SJCRH30 (cell line): ENCODE data around the gene RAN. TPM values are rescaled to one million over a fixed set of nuclear protein-coding genes. Genes with fewer than 3 reads are reported as not detected.

ENCODE experiments used
- DNase-seq, 2 experiments: peaks; one replicate each; pipeline ENCODE4 v3.0.0-alpha.2; 2015 to 2020
- H3K27ac ChIP-seq: fragments of 250-450 bp; sonication (Bioruptor Pico); 2 replicates; pipeline ENCODE4 v1.5.1; 2020; ENCODE audit warnings: mild to moderate bottlenecking, moderate library complexity
- H3K27me3 ChIP-seq: fragments of 250-450 bp; sonication (Bioruptor Pico); 2 replicates; pipeline ENCODE4 v1.5.1; 2020; ENCODE audit warnings: mild to moderate bottlenecking, moderate library complexity
- H3K36me3 ChIP-seq: fragments of 250-450 bp; sonication (Bioruptor Pico); 2 replicates; pipeline ENCODE4 v1.5.1; 2020; ENCODE audit warnings: mild to moderate bottlenecking, moderate library complexity
- H3K4me1 ChIP-seq: fragments of 250-450 bp; sonication (Bioruptor Pico); 2 replicates; pipeline ENCODE4 v1.5.1; 2020; ENCODE audit warnings: mild to moderate bottlenecking, moderate library complexity
- H3K4me3 ChIP-seq: fragments of 250-450 bp; sonication (Bioruptor Pico); 2 replicates; pipeline ENCODE4 v1.5.1; 2020; ENCODE audit warnings: mild to moderate bottlenecking, moderate library complexity
- H3K9me3 ChIP-seq: fragments of 250-450 bp; sonication (Bioruptor Pico); replicated peaks from 2 replicates; pipeline ENCODE4 v1.5.1; 2020; ENCODE audit warnings: mild to moderate bottlenecking, moderate library complexity
- total RNA-seq: library from RNA; depleted of rRNA; stranded (reverse); fragments of >200 nt; shearing (Covaris generic); gene quantifications from 2 replicates; pipeline ENCODE4 v1.2.3, GENCODE V29; 2014; rRNA removed

RAN gene
- total RNA-seq = 1,284 and 1,289 TPM in 2 replicates

DNA sequence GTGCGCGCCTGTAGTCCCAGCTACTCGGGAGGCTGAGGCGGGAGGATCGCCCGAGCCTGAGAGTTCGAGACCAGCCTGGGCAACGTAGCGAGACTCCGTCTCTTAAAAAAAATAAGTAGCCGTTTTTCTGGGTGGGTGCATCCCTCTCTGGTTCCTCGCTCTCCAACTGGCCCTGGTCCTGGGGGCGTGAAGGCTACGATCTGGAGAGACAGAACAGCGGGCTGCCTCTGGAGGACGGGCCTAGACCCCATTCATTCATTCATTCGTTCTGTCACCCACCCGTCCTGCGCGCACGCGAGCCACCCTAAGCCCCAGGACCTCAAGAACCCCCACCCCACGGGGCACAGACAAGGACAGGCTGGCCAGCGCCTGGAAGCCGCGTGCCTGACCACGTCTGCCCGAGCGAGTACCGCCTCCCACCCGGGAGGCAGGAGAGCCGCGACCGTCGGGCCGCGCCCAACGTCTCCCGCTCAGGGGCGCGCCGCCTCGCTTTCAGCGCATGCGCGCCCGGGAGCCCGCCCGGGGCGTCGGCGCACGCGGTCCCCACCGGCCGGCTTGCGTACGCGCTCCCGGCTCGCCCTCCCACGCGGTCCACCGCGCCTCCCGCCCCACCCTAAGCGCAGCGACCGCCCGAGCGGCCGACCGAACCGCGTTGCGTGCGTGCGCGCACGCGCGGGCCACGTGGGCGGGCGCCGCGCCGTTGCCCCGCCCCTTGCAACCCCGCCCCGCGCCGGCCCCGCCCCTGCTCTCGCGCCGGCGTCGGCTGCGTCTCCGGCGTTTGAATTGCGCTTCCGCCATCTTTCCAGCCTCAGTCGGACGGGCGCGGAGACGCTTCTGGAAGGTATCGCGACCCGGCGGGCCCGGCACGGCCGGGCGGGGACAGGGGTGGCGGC lies at the start of gene RAN:
RAN (plus strand) TSS at position 781 of the 893 bp plus-strand sequence. CDS start 528 bp downstream, outside the sequence.
- peak; percentile 88 to 89 for DNase-seq
- H3K27ac ChIP-seq = peak within 1 kb of the TSS; percentile 78
- peak within 1 kb of the TSS; percentile 97 for H3K4me3 ChIP-seq
- H3K36me3 ChIP-seq = peaks cover 41% of the 10 kb centered on the region
- no peaks in the 10 kb centered on the region for H3K9me3 ChIP-seq
- 0 out of 2 replicates have a peak, but pooled peaks cover 3% of the 10 kb centered on the region for H3K4me1 ChIP-seq
- H3K27me3 ChIP-seq = no peaks in the 10 kb centered on the region

DNA sequence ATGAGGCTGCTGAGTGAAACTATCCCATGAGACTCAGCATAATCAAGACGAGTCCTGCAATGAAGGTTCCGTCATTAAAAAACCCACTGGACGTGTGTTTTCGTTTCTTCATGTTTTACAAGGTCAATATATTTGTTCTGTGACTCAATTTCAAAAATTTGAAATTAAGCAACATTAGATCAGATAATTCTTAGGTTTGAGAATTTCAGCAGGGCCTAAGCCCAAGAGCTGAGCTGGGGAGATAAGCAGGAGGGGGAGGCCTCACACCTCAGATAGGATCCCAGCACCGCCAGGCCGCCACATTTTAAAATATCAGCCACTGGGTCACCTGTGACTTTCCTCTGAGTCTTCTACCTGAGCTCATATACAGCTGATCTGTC lies 46.1 kb upstream of the RAN start:
- no peak for DNase-seq
- no peak overlapping the region for H3K4me3 ChIP-seq
- H3K9me3 ChIP-seq = no peaks in the 10 kb centered on the region
- H3K36me3 ChIP-seq = 0 out of 2 replicates have a peak, but pooled peaks cover 4% of the 10 kb centered on the region
- no peaks in the 10 kb centered on the region for H3K27me3 ChIP-seq
- no peaks in the 10 kb centered on the region for H3K4me1 ChIP-seq
- no peak overlapping the region for H3K27ac ChIP-seq

DNA sequence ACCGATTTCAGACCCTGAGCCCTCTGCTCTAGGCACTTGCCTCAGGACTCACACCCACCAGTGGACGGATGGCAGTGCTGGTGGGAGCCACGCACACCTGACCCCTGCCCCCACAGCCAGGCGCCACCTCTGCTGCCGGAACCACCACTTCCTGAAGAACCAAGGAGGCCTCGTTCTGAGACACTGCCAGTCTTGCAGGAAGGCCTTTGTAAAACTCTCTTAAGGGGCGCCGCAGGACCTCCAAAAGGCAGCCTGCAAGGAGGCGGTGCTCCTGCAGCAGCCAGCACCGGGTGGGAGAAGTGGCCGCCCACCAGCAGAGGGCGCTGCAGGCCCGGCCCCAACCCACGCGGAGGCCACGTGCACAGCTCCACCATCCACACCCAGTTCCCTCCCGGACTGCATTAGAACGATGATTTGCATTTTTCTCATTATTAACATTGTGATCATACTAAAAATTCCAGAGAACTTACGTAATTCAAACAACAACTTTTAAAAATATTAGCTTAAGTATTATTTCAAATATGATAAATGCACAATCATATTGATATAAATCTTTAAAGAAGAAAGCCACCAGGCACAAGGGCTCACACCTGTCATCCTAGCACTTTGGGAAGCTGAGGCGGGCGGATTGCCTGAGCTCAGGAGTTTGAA lies 45.6 kb upstream of the RAN start:
- Histone ChIP-seq H3K36me3 (0 out of 2 replicates have a peak, but pooled peaks cover 4% of the 10 kb centered on the region), H3K9me3 (no peaks in the 10 kb centered on the region), H3K4me3 (no peak overlapping the region), H3K27me3 (no peaks in the 10 kb centered on the region), H3K4me1 (no peaks in the 10 kb centered on the region), H3K27ac (no peak overlapping the region)
- peak; percentile 12 to 35 for DNase-seq

DNA sequence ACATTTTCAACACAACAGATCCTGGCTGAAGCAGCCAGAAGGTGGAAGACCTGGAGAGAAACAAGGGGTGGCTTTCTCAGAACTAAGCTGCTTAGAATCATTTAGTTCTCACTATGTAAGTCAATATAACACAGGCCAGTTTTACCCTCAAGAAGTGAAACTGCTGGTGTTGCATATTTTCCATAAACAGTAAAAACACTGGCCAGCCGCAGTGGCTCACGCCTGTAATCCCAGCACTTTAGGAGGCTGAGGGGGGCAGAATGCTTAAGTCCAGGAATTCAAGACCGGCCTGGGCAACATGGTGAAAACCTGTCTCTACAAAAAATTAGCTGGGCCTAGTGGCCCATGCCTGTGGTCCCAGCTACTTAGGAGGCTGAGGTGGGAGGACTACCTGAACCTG lies 44.4 kb upstream of the RAN start:
- no peaks in the 10 kb centered on the region for H3K27me3 ChIP-seq
- 0 out of 2 replicates have a peak, but pooled peaks cover 4% of the 10 kb centered on the region for H3K36me3 ChIP-seq
- no peak for DNase-seq
- no peak overlapping the region for H3K4me3 ChIP-seq
- H3K9me3 ChIP-seq = no peaks in the 10 kb centered on the region
- H3K4me1 ChIP-seq = no peaks in the 10 kb centered on the region
- H3K27ac ChIP-seq = no peak overlapping the region

DNA sequence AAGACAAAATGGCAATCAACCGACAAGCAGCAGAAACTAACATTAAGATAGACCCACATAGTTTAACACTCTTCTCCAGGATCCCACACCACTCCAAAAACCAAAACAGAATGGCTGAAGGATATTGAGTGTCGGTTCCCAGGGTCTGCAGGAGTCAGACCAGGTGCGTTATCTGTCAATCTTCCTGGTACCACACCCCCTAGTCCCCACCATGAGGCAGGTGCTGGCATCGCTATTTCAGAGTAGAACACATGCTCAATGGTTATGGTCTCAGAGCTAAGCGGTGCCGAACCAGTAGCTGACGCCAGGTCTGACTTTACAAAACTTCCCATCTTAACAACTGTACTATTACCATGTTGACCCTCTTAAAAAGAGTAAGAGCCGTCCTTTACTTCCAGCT lies 43.0 kb upstream of the RAN start:
- Histone ChIP-seq H3K36me3 (no peaks in the 10 kb centered on the region), H3K27me3 (no peaks in the 10 kb centered on the region), H3K4me3 (no peak overlapping the region), H3K27ac (no peak overlapping the region), H3K4me1 (no peaks in the 10 kb centered on the region), H3K9me3 (no peaks in the 10 kb centered on the region)
- DNase-seq = no peak

DNA sequence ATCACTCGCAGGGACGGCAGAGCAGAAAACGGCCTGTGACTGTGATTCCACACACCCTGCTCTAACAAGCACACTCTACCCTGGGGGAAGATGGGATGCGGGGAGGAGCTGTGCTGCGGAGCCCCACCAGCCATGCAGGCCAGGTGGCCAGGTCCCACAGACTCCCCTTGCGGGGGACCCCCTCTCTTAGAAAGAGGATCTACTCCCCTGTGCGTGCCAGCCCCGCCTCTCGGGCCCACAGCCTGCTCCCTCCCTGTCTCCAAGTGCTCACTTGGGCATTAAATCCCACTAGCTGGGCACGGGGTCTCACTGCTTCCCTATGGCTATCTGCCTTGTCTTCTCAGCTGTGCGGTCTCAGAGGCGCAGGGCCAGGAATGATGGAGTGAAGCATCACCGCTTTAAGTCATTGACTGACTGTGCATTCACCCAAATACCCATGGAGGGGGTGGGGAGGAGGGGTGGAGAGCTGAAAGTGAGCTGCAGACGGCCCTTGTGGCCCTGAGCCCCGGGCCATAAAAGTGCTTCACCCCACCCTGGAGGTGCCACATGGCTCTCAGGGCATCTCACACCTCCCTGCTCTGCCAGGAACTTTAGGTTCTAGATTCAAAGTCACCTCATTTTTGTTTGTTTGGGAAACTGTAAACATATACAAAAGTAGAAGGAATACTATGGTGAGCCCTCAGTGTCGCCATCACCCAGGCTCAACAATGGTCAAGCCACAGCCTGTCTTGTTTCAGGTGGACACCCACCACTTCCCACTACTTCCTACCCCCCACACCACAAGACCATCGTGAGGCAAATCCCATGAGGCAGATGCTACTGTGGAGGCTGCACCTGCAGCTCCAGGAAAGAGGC lies 42.2 kb upstream of the RAN start:
- Histone ChIP-seq H3K4me3 (no peak overlapping the region), H3K27ac (no peak overlapping the region), H3K36me3 (no peaks in the 10 kb centered on the region), H3K4me1 (no peaks in the 10 kb centered on the region), H3K27me3 (no peaks in the 10 kb centered on the region), H3K9me3 (no peaks in the 10 kb centered on the region)
- no peak for DNase-seq

DNA sequence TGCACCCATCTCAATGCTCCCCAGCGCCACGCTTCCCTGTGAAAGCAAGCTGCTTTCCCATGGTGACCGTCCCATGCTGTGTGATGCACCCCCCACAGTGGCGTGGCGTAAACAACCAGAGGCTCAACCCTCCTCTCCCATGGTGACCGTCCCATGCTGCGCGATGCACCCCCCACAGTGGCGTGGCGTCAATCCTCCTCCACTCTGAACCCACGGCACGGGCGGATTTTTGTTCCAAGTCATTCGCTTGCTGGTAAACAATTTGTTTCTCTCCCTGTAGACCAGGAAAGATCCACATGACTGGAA lies 41.7 kb upstream of the RAN start:
- no peaks in the 10 kb centered on the region for H3K36me3 ChIP-seq
- no peaks in the 10 kb centered on the region for H3K4me1 ChIP-seq
- H3K27me3 ChIP-seq = no peaks in the 10 kb centered on the region
- H3K27ac ChIP-seq = no peak overlapping the region
- no peaks in the 10 kb centered on the region for H3K9me3 ChIP-seq
- H3K4me3 ChIP-seq = no peak overlapping the region
- no peak for DNase-seq

DNA sequence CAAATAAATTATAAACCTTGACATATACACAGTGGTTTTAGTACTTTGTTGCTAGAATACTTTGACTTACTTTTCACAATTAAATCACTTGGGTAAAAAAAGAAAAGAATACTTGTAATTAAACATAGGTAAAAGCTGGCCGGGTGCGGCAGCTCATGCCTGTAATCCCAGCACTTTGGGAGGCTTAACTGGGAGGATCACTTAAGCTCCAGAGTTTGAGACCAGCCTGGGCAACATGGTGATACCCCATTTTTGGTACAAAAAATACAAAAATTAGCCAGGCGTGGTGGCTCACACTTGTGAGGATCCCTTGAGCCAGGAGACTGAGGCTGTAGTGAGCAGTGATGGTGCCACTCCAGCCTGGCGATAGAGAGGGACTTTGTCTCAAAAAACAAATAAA lies 40.6 kb upstream of the RAN start:
- H3K9me3 ChIP-seq = no peaks in the 10 kb centered on the region
- H3K27me3 ChIP-seq = no peaks in the 10 kb centered on the region
- no peak overlapping the region for H3K27ac ChIP-seq
- H3K4me1 ChIP-seq = no peaks in the 10 kb centered on the region
- H3K4me3 ChIP-seq = no peak overlapping the region
- DNase-seq = no peak
- H3K36me3 ChIP-seq = no peaks in the 10 kb centered on the region

DNA sequence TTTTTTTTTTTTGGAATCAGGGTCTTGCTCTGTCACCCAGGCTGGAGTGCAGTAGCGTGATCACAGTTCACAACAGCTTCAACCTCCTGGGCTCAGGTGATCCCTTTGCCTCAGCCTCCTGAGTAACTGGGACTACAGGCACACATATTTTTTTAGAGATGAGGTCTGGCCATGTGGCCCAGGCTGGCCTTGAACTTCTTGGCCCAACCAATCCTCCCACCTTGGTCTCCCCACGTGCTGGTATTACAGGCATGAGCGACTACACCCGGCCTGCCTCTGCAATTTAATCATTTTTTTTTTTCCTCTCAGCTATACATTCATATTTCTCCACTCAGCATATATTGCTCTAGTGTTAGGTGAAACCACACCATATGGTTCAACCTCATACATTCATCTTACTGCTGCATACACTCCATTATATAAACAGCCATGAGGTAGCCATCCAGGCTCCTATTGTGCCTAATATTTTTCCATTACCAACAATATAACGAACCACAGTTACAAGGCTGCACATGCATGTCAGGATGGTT lies 39.9 kb upstream of the RAN start:
- no peak overlapping the region for H3K4me3 ChIP-seq
- no peaks in the 10 kb centered on the region for H3K4me1 ChIP-seq
- no peak for DNase-seq
- no peaks in the 10 kb centered on the region for H3K27me3 ChIP-seq
- no peak overlapping the region for H3K27ac ChIP-seq
- no peaks in the 10 kb centered on the region for H3K36me3 ChIP-seq
- no peaks in the 10 kb centered on the region for H3K9me3 ChIP-seq

DNA sequence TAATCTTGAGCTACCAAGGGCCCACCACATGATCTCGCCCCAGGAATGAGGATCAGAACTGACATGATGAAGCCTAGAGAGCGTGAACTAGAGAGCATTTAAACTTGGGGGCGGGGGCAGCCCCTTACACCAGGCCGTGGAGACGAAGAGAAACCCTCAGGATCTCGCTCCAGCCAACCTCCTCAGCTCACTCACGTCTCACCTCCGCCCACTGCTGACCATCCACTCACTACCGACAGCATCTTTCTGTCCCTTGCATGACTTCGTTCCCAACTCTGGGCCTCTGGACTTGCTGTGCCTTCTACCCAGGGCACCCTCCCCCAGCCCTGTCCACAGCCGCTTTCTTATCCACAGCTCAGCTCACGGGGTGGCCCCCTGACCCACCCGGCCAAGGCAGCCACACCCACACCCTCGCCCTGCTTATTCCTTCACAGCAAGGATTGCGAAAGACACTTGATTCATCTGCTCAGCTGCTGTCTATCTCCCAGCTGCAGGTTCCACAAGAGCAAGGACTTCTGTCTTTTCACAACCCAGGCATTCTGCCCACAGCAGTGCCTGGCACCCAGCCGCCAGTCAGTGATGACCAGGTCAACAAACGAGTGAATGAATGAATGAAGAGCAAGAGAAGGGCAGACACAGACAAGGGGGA lies 39.2 kb upstream of the RAN start:
- Histone ChIP-seq H3K4me1 (no peaks in the 10 kb centered on the region), H3K9me3 (no peaks in the 10 kb centered on the region), H3K4me3 (no peak overlapping the region), H3K27me3 (no peaks in the 10 kb centered on the region), H3K36me3 (no peaks in the 10 kb centered on the region), H3K27ac (no peak overlapping the region)
- DNase-seq = no peak

DNA sequence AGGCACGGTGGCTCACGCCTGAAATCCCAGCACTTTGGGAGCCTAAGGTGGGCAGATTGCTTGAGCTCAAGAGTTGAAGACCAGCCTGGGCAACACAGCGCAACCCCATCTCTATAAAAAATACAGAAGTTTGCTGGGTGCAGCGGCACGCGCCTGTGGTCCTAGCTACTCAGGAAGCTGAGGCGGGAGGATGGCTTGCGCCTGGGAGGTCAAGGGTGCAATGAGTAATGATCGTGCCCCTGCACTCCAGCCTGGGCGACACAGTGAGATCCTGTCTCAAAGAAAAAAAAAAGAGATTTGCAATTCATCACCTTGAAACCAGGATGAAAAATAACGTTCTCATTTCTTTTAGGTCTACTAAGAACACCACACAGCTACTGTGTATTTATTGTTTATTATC lies 36.9 kb upstream of the RAN start:
- H3K36me3 ChIP-seq = no peaks in the 10 kb centered on the region
- H3K9me3 ChIP-seq = no peaks in the 10 kb centered on the region
- H3K27me3 ChIP-seq = no peaks in the 10 kb centered on the region
- no peak overlapping the region for H3K27ac ChIP-seq
- DNase-seq = no peak
- H3K4me1 ChIP-seq = no peaks in the 10 kb centered on the region
- H3K4me3 ChIP-seq = no peak overlapping the region

DNA sequence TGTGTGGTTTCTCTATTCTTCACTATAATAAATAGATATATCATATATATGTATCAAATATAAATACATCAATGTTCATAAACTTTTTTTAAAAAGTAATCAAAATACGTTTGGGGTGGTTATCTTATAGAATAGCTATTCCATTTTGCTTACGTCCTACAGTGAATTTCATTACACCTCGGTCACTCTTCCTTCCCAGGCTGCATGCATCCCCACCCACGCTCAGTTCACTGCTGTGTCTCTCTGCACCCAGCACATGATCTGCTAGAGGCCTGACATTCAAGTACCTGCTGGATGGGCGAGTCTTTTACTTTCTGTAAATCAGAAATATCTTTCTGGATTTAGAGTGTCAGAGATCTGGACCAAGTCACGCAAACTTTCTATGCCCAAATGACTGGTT lies 36.4 kb upstream of the RAN start:
- no peak overlapping the region for H3K27ac ChIP-seq
- no peak overlapping the region for H3K4me3 ChIP-seq
- no peaks in the 10 kb centered on the region for H3K9me3 ChIP-seq
- DNase-seq = no peak
- H3K36me3 ChIP-seq = no peaks in the 10 kb centered on the region
- no peaks in the 10 kb centered on the region for H3K27me3 ChIP-seq
- H3K4me1 ChIP-seq = no peaks in the 10 kb centered on the region

DNA sequence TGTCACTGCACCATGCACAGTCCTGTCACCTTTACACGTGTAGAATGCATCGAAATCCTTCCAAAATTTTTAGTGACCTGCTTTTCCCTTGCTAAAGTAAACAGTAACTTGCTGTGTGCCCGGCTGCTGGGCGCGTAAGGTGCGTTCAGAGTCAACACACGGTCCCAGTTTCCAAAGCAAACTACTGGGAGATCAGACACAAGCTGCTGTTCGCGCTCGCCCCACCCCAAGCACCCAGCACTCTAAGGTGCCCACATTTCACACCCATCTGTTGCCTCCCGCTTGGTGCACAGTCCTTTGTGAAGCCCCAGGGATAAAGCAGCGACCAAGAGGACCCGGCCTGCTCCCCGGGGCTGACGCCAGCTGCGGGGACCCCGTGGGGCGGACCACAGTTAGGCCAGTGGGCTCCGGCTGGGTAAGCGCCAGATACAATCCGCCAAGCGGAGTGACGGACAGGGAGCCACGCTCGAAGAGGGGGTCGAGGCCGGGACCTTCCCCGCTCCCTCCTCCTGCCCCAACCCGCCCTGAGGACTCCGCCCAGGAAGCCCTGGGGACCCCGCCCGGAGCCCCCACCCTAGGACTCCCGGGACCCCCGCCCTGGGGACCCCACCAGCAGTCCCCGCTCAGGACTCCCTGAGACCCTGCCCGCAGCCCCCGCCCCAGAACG lies 33.4 kb upstream of the RAN start:
- Histone ChIP-seq H3K9me3 (no peaks in the 10 kb centered on the region), H3K27ac (no peak overlapping the region; the same call in 1 of the 2 replicates), H3K27me3 (no peaks in the 10 kb centered on the region), H3K36me3 (no peaks in the 10 kb centered on the region), H3K4me1 (no peaks in the 10 kb centered on the region), H3K4me3 (peak overlapping the region; percentile 65)
- DNase-seq = peak; percentile 36 to 42
